HepG2 (cell line): Measurements from ENCODE around the gene TRIM62. TPM values are rescaled to one million over a fixed set of nuclear protein-coding genes. Genes with fewer than 3 reads are reported as not detected.
A peak's percentile ranks its signal among the peaks of the same experiment; 100 is the strongest.

Source experiments
- KLF16 ChIP-seq, 2 experiments: sonication (generic) in 1 of 2; formaldehyde crosslinking in 1 of 2; IDR thresholded peaks; 2 replicates each; pipeline versions ENCODE4 v1.6.1 to v1.8.0; 2016 to 2023; ENCODE audit warnings: missing genetic modification reagents in 2 of 2, missing compliant biosample characterization in 1 of 2
- MTA1 ChIP-seq: sonication (generic); formaldehyde crosslinking; IDR thresholded peaks from 2 replicates; pipeline ENCODE4 v1.4.0; 2020; ENCODE audit warnings: missing genetic modification reagents, mild to moderate bottlenecking, borderline replicate concordance
- POLR2AphosphoS5 ChIP-seq: IDR thresholded peaks from 2 replicates; pipeline ENCODE4 v1.6.1; 2012; ENCODE audit warnings: low read depth, low read length
- RARA ChIP-seq: IDR thresholded peaks from 2 replicates; pipeline ENCODE4 v1.6.1; 2016; ENCODE audit warnings: missing genetic modification reagents, missing compliant biosample characterization
- SOX5 ChIP-seq: IDR thresholded peaks from 2 replicates; pipeline ENCODE4 v1.6.1; 2016; ENCODE audit warnings: borderline replicate concordance
- SP140L ChIP-seq: sonication (generic); formaldehyde crosslinking; IDR thresholded peaks from 2 replicates; pipeline ENCODE4 v1.4.0; 2020; ENCODE audit warnings: missing genetic modification reagents, borderline replicate concordance
- TEAD2 ChIP-seq: sonication (generic); formaldehyde crosslinking; IDR thresholded peaks from 2 replicates; pipeline ENCODE4 v1.9.0; 2021; ENCODE audit warnings: missing genetic modification reagents
- TOE1 ChIP-seq: sonication (generic); formaldehyde crosslinking; IDR thresholded peaks from 2 replicates; pipeline ENCODE4 v1.4.0; 2020; ENCODE audit warnings: mild to moderate bottlenecking, missing genetic modification reagents
- ZNF382 ChIP-seq: sonication (generic); formaldehyde crosslinking; IDR thresholded peaks from 2 replicates; pipeline ENCODE4 v1.5.0; 2020; ENCODE audit warnings: missing genetic modification reagents, mild to moderate bottlenecking, borderline replicate concordance
- ZNF510 ChIP-seq: sonication (generic); formaldehyde crosslinking; IDR thresholded peaks from 2 replicates; pipeline ENCODE4 v1.4.0; 2020; ENCODE audit warnings: low read depth, mild to moderate bottlenecking, missing genetic modification reagents
- ZNF644 ChIP-seq: IDR thresholded peaks from 2 replicates; pipeline ENCODE4 v1.6.1; 2016; ENCODE audit warnings: low read depth
- ZNF724P ChIP-seq: sonication (generic); formaldehyde crosslinking; IDR thresholded peaks from 2 replicates; pipeline ENCODE4 v1.8.0; 2022; ENCODE audit warnings: missing genetic modification reagents, borderline replicate concordance
- ZNF775 ChIP-seq: sonication (generic); formaldehyde crosslinking; IDR thresholded peaks from 2 replicates; pipeline ENCODE4 v1.4.0; 2020; ENCODE audit warnings: missing genetic modification reagents, mild to moderate bottlenecking, moderate library complexity, borderline replicate concordance
- ZNF850 ChIP-seq: sonication (generic); formaldehyde crosslinking; conservative IDR thresholded peaks from 2 replicates; pipeline ENCODE4 v1.9.0; 2021; ENCODE audit warnings: mild to moderate bottlenecking, missing genetic modification reagents
- ZSCAN22 ChIP-seq: sonication (generic); formaldehyde crosslinking; IDR thresholded peaks from 2 replicates; pipeline ENCODE4 v1.4.0; 2020; ENCODE audit warnings: mild to moderate bottlenecking, missing genetic modification reagents
- polyA plus RNA-seq, 8 experiments: library from polyadenylated mRNA; depleted of rRNA in 3 of 8; stranded (reverse) in 7 of 8; unstranded in 1 of 8; fragments of >200 nt; fragmentation: Illumina TruSeq in 4 of 8; extraction: Trizol in 4 of 8; gene quantifications; 2 replicates each; pipeline versions ENCODE4 v1.2.1 to v1.2.3, GENCODE V29; 2011 to 2016; ENCODE audit warnings: low read depth in 4 of 8, missing spikeins in 1 of 8, mixed read lengths in 1 of 8; ENCODE audit not compliant: insufficient read depth in 1 of 8
- total RNA-seq, 5 experiments: library from RNA; depleted of rRNA; stranded (reverse); fragments of >200 nt; fragmentation: Illumina TruSeq; extraction: Trizol; gene quantifications; 2 replicates each; pipeline ENCODE4 v1.2.3, GENCODE V29; 2016; ENCODE audit warnings: low read depth in 1 of 5
- TF ChIP-seq, protein P1 (sequence below): sonication (generic); formaldehyde crosslinking; IDR thresholded peaks from 2 replicates; pipeline ENCODE4 v1.5.0; 2020; ENCODE audit warnings: mild to moderate bottlenecking, missing genetic modification reagents, borderline replicate concordance
- TF ChIP-seq, protein P2 (sequence below), 2 experiments: IDR thresholded peaks; 2 replicates each; pipeline ENCODE4 v1.6.1; 2011 to 2012; ENCODE audit warnings: low read length in 2 of 2, borderline replicate concordance in 1 of 2, low read depth in 1 of 2, mild to moderate bottlenecking in 1 of 2, moderate library complexity in 1 of 2
- TF ChIP-seq, protein P3 (sequence below), 2 experiments: sonication (generic) in 1 of 2; formaldehyde crosslinking in 1 of 2; IDR thresholded peaks; 2 replicates each; pipeline versions ENCODE4 v1.4.0 to v1.6.1; 2018 to 2020; ENCODE audit warnings: missing genetic modification reagents in 2 of 2, borderline replicate concordance in 1 of 2, low read depth in 1 of 2, mild to moderate bottlenecking in 1 of 2, missing biosample characterization in 1 of 2

Gene TRIM62
- total and polyA plus RNA-seq, 2 of the 13 experiments (the other 11 are each of a cell fraction or from before 2014, with no cell fraction given), result 0.53 to 0.57 TPM

DNA sequence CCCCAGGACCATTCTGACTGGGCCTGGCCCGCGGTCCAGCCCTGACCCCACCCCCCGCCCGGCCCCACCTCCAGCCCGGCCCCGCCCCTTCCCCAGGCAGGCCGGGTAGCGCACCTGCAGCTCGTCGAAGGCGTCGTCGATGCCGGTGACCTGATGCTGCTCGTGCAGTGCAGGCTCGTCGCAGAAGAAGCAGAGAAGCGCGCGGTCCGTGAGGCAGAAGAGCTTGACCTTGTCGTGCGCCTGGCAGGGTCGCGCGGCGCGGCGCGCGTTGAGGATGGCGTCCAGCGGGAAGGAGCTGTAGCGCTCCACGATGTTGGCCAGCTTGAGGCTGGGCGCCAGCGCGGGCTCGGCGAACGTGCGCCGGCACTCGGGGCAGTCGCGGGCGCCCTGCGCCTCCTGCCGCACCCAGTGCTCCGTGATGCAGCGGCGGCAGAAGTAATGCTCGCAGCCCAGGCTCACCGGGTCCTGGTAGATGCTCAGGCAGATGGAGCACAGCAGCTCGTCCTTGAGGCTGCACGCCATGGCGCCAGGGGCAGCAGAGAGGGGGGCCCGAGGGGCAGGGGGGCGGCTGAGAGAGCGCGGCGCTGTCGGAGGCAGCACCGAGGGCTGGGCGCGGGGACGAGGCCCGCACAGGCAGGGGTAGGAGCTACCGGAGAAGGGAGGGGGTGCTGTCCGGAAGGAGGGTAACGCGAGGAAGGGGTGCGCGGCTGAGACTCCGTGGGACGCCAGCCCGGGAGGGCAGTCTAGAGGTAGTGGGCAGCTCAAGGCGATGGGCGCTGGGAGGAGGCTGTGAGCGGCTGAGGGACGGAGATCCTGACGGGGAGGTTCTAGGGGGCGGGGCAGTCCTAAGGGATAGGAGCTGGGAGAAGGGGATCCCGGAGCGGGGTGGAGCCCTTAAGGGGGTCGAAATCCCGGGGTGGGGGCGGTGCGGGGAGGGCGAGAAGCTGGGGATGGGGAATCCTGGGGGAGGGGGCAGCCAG lies 642 bp downstream of the TRIM62 start (continued):
- TF ChIP-seq RARA (CRISPR knock-in tag) (0 out of 2 replicates have a peak, but pooled peaks have one; percentile 3), ZNF510 (CRISPR knock-in tag) (no peak), KLF16 (CRISPR knock-in tag; IDR thresholded peaks at IDR 0.05) (no peak), ZSCAN22 (CRISPR knock-in tag) (no peak), ZNF382 (CRISPR knock-in tag) (no peak), ZNF644 (CRISPR knock-in tag) (no peak), SOX5 (CRISPR knock-in tag) (no peak), MTA1 (CRISPR knock-in tag) (peak; percentile 58; the same call in 1 of the 2 replicates), TEAD2 (CRISPR knock-in tag) (no peak), TOE1 (no peak), ZNF724P (no peak), ZNF775 (CRISPR knock-in tag) (no peak), POLR2AphosphoS5 (no peak), ZNF850 (CRISPR knock-in tag) (no peak), SP140L (CRISPR knock-in tag) (no peak)
- TF ChIP-seq, protein P1, sequence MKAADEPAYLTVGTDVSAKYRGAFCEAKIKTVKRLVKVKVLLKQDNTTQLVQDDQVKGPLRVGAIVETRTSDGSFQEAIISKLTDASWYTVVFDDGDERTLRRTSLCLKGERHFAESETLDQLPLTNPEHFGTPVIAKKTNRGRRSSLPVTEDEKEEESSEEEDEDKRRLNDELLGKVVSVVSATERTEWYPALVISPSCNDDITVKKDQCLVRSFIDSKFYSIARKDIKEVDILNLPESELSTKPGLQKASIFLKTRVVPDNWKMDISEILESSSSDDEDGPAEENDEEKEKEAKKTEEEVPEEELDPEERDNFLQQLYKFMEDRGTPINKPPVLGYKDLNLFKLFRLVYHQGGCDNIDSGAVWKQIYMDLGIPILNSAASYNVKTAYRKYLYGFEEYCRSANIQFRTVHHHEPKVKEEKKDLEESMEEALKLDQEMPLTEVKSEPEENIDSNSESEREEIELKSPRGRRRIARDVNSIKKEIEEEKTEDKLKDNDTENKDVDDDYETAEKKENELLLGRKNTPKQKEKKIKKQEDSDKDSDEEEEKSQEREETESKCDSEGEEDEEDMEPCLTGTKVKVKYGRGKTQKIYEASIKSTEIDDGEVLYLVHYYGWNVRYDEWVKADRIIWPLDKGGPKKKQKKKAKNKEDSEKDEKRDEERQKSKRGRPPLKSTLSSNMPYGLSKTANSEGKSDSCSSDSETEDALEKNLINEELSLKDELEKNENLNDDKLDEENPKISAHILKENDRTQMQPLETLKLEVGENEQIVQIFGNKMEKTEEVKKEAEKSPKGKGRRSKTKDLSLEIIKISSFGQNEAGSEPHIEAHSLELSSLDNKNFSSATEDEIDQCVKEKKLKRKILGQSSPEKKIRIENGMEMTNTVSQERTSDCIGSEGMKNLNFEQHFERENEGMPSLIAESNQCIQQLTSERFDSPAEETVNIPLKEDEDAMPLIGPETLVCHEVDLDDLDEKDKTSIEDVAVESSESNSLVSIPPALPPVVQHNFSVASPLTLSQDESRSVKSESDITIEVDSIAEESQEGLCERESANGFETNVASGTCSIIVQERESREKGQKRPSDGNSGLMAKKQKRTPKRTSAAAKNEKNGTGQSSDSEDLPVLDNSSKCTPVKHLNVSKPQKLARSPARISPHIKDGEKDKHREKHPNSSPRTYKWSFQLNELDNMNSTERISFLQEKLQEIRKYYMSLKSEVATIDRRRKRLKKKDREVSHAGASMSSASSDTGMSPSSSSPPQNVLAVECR (CRISPR knock-in tag), result peak; percentile 74
- TF ChIP-seq, protein P2, sequence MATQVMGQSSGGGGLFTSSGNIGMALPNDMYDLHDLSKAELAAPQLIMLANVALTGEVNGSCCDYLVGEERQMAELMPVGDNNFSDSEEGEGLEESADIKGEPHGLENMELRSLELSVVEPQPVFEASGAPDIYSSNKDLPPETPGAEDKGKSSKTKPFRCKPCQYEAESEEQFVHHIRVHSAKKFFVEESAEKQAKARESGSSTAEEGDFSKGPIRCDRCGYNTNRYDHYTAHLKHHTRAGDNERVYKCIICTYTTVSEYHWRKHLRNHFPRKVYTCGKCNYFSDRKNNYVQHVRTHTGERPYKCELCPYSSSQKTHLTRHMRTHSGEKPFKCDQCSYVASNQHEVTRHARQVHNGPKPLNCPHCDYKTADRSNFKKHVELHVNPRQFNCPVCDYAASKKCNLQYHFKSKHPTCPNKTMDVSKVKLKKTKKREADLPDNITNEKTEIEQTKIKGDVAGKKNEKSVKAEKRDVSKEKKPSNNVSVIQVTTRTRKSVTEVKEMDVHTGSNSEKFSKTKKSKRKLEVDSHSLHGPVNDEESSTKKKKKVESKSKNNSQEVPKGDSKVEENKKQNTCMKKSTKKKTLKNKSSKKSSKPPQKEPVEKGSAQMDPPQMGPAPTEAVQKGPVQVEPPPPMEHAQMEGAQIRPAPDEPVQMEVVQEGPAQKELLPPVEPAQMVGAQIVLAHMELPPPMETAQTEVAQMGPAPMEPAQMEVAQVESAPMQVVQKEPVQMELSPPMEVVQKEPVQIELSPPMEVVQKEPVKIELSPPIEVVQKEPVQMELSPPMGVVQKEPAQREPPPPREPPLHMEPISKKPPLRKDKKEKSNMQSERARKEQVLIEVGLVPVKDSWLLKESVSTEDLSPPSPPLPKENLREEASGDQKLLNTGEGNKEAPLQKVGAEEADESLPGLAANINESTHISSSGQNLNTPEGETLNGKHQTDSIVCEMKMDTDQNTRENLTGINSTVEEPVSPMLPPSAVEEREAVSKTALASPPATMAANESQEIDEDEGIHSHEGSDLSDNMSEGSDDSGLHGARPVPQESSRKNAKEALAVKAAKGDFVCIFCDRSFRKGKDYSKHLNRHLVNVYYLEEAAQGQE (IDR thresholded peaks at IDR 0.05; ENCODE audit: borderline replicate concordance in 1 of 2, low read depth in 1 of 2, low read length in 2 of 2), result no peak
- TF ChIP-seq, protein P3, sequence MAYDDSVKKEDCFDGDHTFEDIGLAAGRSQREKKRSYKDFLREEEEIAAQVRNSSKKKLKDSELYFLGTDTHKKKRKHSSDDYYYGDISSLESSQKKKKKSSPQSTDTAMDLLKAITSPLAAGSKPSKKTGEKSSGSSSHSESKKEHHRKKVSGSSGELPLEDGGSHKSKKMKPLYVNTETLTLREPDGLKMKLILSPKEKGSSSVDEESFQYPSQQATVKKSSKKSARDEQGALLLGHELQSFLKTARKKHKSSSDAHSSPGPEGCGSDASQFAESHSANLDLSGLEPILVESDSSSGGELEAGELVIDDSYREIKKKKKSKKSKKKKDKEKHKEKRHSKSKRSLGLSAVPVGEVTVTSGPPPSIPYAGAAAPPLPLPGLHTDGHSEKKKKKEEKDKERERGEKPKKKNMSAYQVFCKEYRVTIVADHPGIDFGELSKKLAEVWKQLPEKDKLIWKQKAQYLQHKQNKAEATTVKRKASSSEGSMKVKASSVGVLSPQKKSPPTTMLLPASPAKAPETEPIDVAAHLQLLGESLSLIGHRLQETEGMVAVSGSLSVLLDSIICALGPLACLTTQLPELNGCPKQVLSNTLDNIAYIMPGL (CRISPR knock-in tag; IDR thresholded peaks at IDR 0.05; ENCODE audit: borderline replicate concordance in 1 of 2, low read depth in 1 of 2), result peak in 1 of 2 experiments; percentile 16; a peak in 1 of 4 replicates
